Stomach smooth muscle (tissue), 2 donors: ENCODE results near the gene ZFAND6.
"Not testable (repeated sequence)": the region's sequence is repeated elsewhere in the genome, so short reads cannot be mapped to it uniquely, and the experiment has no call there.

Experiments used
- H3K27ac ChIP-seq: one replicate; pipeline ENCODE4 v1.7.0; 2013; ENCODE audit warnings: mild to moderate bottlenecking, low read length, inconsistent platforms
- H3K27me3 ChIP-seq, 2 donors: one replicate each; pipeline ENCODE4 v1.7.0; 2013; ENCODE audit warnings: low read length in 2 of 2; ENCODE audit not compliant: insufficient read depth in 2 of 2, control insufficient read depth in 1 of 2
- H3K36me3 ChIP-seq, 2 donors: one replicate each; pipeline ENCODE4 v1.7.0; 2013; ENCODE audit warnings: low read length in 2 of 2; ENCODE audit not compliant: control insufficient read depth in 2 of 2, insufficient read depth in 2 of 2
- H3K4me1 ChIP-seq: one replicate; pipeline ENCODE4 v1.7.0; 2013; ENCODE audit warnings: low read length; ENCODE audit not compliant: control insufficient read depth, insufficient read depth
- H3K4me3 ChIP-seq, 2 donors: one replicate each; pipeline ENCODE4 v1.7.0; 2013; ENCODE audit warnings: low read length in 2 of 2
- H3K9ac ChIP-seq, 2 donors: one replicate each; pipeline ENCODE4 v1.7.0; 2013; ENCODE audit warnings: low read length in 2 of 2, mild to moderate bottlenecking in 1 of 2
- H3K9me3 ChIP-seq, 2 donors: one replicate each; pipeline ENCODE4 v1.7.0; 2013; ENCODE audit warnings: low read length in 2 of 2; ENCODE audit not compliant: control insufficient read depth in 2 of 2
- donor health status: healthy.
- donor health status: Pancreatic carcinoma.

The ZFAND6 gene

DNA sequence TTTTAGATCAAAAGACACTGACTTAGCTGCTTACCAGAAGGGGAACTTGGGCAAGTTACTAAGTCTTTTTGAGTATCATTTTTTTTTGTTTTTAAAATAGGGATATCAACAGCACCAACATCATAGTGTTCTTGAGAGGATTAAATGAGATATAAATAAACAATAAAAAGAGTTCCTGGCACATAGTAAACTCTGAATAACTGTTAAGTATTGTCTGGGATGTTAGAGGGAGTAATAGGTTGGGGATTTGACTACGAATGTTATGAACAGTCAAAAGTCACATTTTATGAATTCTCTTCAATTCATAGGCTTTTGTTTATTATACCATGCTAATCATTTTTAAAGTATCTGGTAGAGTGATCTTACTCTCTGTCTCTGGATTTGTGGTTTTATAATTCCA is 55.5 kb downstream of the ZFAND6 start:
- Histone ChIP-seq H3K4me1 (no peaks in the 10 kb centered on the region), H3K27ac (no peak overlapping the region), H3K27me3 (no peaks in the 10 kb centered on the region), H3K9ac (no peak overlapping the region), H3K36me3 (no peaks in the 10 kb centered on the region), H3K4me3 (no peak overlapping the region), H3K9me3 (no peaks in the 10 kb centered on the region)

GRCh38 chr15:80118956-80119355 is 59.5 kb downstream of the ZFAND6 start:
- Histone ChIP-seq H3K36me3 (peaks cover 5 to 6% of the 10 kb centered on the region in 2 donors), H3K4me3 (no peak overlapping the region), H3K9me3 (no peaks in the 10 kb centered on the region), H3K27me3 (no peaks in the 10 kb centered on the region), H3K9ac (no peak overlapping the region), H3K27ac (no peak overlapping the region), H3K4me1 (no peaks in the 10 kb centered on the region)

DNA sequence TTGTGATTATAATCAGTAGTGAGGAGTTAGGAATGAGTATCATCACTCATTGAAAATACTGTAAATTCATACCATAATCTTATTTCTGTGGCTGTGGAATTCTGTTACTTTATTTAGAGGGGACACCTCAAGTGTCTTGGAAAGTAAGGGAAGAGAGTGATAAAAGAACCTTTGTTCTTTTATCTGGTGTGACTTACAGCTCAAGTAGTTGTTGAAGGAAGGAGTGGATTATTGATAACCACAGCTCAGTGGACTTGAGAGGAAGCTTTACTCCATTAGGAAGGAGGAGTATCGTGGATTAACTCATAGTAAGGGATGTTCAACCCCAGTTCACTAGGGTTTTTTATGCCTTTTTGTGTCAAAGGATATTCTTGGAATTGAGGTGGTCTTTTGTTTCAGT is 61.2 kb downstream of the ZFAND6 start:
- Histone ChIP-seq H3K27me3 (no peaks in the 10 kb centered on the region), H3K9ac (no peak overlapping the region), H3K4me3 (no peak overlapping the region), H3K4me1 (no peaks in the 10 kb centered on the region), H3K9me3 (no peaks in the 10 kb centered on the region), H3K27ac (no peak overlapping the region), H3K36me3 (peaks cover 5 to 9% of the 10 kb centered on the region in 2 donors)

DNA sequence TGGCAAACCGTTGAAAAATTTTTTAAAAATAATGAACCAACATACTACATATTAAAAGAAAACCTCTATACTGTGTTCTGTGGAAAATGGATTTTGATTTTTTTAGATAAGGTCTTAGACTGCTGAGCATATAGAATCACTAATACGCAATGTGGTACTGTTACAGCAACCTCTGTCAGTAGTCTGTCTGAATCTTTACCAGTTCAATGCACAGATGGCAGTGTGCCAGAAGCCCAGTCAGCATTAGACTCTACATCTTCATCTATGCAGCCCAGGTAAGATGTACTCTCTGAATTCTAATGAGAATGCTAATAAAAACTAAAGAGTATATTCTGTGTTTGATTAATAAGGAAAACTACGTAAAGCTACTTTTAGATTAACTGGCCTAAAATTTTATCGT is 62.1 kb downstream of the ZFAND6 start:
- Histone ChIP-seq H3K4me1 (no peaks in the 10 kb centered on the region), H3K36me3 (peaks cover 5 to 9% of the 10 kb centered on the region in 2 donors), H3K27ac (no peak overlapping the region), H3K9me3 (no peaks in the 10 kb centered on the region), H3K4me3 (no peak overlapping the region), H3K9ac (no peak overlapping the region), H3K27me3 (no peaks in the 10 kb centered on the region)

DNA sequence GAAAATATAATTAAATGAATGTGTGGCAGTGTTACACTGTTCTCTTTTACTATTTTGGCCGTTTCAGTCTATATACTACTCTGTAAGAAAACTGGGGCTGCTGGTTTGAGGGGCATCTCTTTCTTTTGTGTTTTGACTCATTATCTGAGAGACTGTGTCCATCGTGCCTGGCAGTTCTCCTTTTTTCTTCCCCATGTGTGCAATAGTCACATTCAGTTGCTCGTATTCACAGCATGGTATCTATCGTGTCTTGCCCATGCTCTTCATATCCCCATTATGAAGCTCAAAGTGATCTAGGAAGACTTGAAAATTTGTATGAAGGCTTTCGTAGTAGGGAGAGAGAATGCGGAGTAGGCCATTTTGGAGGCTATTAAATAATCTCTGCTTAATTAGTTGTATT is 63.6 kb downstream of the ZFAND6 start:
- Histone ChIP-seq H3K9me3 (no peaks in the 10 kb centered on the region), H3K27ac (no peak overlapping the region), H3K4me3 (no peak overlapping the region), H3K4me1 (no peaks in the 10 kb centered on the region), H3K27me3 (no peaks in the 10 kb centered on the region), H3K36me3 (peaks cover 5 to 9% of the 10 kb centered on the region in 2 donors), H3K9ac (no peak overlapping the region)

- not testable (repeated sequence) for H3K27ac ChIP-seq, H3K27me3 ChIP-seq, H3K4me1 ChIP-seq, H3K4me3 ChIP-seq, H3K9me3 ChIP-seq, H3K9ac ChIP-seq
- H3K36me3 ChIP-seq: peaks cover 5 to 15% of the 10 kb centered on the region in 2 donors
Measured at GRCh38 chr15:80127253-80127652, 67.8 kb downstream of the ZFAND6 start.

DNA sequence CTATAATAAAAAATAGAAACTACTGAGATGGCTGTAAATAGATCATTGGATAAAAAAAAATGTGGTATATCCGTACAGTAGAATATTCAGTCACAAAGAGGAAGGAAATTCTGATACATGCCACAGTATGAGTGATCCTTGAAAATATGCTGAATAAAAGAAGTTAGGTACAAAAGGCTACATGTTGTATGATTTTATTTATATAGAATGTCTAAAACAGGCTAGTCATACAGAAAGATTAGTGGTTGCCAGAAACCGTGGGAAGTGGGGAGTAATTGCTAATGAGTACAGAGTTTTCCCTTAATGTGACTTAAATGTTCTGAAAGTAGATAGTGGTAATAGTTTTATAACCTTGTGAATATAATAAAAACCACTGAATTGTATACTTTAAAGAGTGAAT is 68.4 kb downstream of the ZFAND6 start:
- Histone ChIP-seq H3K36me3 (peaks cover 5 to 15% of the 10 kb centered on the region in 2 donors), H3K27me3 (no peaks in the 10 kb centered on the region), H3K9ac (no peak overlapping the region), H3K9me3 (no peaks in the 10 kb centered on the region), H3K4me1 (no peaks in the 10 kb centered on the region), H3K27ac (no peak overlapping the region), H3K4me3 (no peak overlapping the region)

GRCh38 chr15:80132382-80132781 is 72.9 kb downstream of the ZFAND6 start:
- Histone ChIP-seq H3K27ac (no peak overlapping the region), H3K9me3 (no peaks in the 10 kb centered on the region), H3K36me3 (peaks cover 0 to 9% of the 10 kb centered on the region in 2 donors), H3K9ac (no peak overlapping the region), H3K4me1 (no peaks in the 10 kb centered on the region), H3K27me3 (no peaks in the 10 kb centered on the region), H3K4me3 (no peak overlapping the region)

- no peaks in the 10 kb centered on the region for H3K27me3 ChIP-seq
- no peaks in the 10 kb centered on the region for H3K4me1 ChIP-seq
- H3K36me3 ChIP-seq: peaks cover 0 to 4% of the 10 kb centered on the region in 2 donors
- no peak overlapping the region for H3K9ac ChIP-seq
- H3K4me3 ChIP-seq: no peak overlapping the region
- H3K9me3 ChIP-seq: no peaks in the 10 kb centered on the region
- no peak overlapping the region for H3K27ac ChIP-seq
Measured at GRCh38 chr15:80136854-80137253, 77.4 kb downstream of the ZFAND6 start.

- Histone ChIP-seq H3K9ac (no peak overlapping the region), H3K27me3 (no peaks in the 10 kb centered on the region), H3K27ac (no peak overlapping the region), H3K4me3 (no peak overlapping the region), H3K9me3 (no peaks in the 10 kb centered on the region), H3K36me3 (peaks cover 0 to 3% of the 10 kb centered on the region in 2 donors), H3K4me1 (no peaks in the 10 kb centered on the region)
Measured at GRCh38 chr15:80138961-80139360, 79.5 kb downstream of the ZFAND6 start.

GRCh38 chr15:80140909-80141308 is 81.4 kb downstream of the ZFAND6 start:
- Histone ChIP-seq H3K9me3 (no peaks in the 10 kb centered on the region), H3K27ac (no peak overlapping the region), H3K4me3 (no peak overlapping the region)

More at GRCh38 chr15:80140909-80141308, 81.4 kb downstream of the ZFAND6 start:
- Histone ChIP-seq H3K9ac (no peak overlapping the region), H3K27me3 (no peaks in the 10 kb centered on the region), H3K4me1 (no peaks in the 10 kb centered on the region), H3K36me3 (no peaks in the 10 kb centered on the region)
